GM18858 (cell line): ENCODE data around the gene KCNQ4.

Experiments used
- ATAC-seq: cut with Tn5 transposase; IDR thresholded peaks from one replicate; pipeline ENCODE4 v1.9.1; 2021; ENCODE audit not compliant: unreplicated experiment

KCNQ4 gene

DNA sequence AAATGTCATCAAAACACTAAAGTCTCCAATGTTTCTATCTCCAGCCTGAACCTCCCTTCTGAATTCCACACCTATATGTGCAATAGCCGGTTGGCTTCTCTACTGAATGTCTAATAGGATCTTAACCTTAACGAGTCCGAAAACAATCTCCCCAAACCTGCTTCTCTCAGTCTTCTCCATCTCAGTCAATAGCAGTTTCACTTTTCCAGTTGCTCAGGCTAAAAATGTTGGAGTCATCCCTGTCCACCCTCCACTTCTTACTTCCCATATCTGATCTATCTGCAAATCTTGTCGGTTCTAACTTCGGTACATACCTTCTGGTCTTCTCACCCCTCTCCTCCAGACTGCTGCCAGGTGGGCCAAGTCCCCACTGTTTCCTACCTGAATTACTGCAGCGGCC lies 104.1 kb downstream of the KCNQ4 start:
- ATAC-seq = no peak
